GM18498 (cell line): ENCODE results near the gene PACS2.

ENCODE experiments used
- ATAC-seq: cut with Tn5 transposase; IDR thresholded peaks from one replicate; pipeline ENCODE4 v1.9.1; 2021; ENCODE audit warnings: mild to moderate bottlenecking, moderate library complexity; ENCODE audit not compliant: unreplicated experiment

PACS2 gene

DNA sequence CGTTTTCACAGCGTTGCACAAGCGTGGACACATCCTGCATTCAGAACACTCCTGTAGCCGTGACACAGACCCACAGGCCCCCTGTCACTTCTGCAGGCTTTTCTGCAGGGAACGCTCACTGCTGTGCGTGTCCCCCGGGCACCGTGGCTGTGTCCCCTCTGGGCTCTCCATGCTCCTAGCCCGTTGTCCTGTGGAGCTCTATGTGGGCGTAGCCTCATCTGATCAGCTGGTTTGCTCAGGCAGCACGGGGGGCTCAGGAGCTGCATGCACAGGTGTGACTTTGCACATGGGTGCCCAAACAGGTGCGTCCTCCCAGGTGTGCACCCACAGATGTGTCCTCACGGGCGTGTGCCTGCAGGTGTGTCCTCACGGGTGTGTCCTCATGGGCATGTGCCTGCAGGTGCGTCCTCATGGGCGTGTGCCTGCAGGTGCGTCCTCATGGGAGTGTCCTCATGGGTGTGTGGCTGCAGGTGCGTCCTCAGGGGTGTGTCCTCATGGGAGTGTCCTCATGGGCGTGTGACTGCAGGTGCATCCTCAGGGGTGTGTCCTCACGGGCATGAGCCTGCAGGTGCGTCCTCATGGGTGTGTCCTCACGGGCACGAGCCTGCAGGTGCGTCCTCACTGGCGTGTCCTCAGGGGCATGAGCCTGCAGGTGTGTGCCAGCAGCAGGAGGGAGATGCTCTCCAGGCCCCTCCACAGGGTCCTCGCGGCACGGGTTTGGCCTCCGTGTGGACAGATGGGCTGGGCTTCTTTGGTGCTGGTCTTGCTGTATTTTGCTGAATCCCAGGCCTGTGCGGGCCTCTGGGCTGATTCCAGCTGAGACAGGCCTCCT is 122.6 kb downstream of the PACS2 start:
- no peak for ATAC-seq

DNA sequence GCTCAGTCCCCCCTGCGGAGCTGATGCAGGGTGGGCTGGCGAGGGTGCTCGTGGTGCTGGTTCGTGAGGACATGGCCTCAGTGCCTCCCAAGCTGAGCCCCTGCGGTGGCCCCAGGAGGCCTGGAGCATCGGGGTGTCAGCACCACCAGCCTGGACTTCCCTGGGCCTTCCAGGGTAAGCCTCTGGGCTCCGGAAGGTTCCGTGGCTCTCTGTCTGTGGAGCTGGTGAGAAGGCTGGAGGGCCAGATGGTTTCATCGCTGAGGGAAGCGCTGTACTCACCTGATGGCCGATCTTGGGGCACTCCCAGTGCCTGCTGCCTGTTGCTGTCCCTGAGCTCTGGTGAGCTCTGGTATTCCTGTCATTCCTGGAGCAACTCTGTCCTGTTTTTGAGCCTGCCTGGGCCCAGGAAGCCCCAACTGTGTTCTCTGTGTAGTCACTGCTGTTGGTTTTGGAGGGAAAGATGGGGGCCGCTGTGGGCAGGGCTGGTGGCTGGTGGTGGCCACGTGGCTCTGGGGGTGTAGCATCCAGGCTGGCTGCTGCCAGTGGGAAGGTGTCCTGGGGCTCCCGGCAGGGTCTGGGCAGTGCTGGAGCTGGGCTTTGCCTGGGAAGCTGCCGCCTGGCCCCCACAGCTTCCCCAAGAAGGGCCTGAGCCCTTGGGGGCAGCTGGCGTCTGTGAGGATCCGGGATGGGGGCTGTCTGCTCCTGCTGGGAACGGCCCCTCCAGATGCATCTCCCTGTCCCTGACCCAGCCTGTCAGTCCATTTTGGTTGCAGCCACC is 123.4 kb downstream of the PACS2 start:
- no peak for ATAC-seq

DNA sequence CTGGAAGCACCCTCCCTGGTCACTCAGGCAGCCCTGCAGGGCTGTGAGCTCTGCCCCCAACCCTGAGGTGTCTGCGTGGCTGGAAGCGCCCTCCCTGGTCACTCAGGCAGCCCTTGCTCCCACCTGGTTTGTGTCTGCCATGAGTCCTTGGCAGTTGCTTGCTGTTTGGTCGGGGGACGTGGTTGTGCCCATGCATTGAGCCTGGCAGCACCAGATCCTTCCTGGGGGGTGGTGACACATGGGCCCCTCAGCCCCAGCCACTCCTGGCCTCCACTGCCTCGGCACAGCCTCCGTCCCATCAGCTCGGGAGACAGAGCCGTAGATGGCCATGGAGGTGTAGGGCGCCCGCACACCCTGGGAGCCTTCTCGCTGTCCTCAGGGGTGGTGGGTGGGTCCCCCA is 124.6 kb downstream of the PACS2 start:
- no peak for ATAC-seq

DNA sequence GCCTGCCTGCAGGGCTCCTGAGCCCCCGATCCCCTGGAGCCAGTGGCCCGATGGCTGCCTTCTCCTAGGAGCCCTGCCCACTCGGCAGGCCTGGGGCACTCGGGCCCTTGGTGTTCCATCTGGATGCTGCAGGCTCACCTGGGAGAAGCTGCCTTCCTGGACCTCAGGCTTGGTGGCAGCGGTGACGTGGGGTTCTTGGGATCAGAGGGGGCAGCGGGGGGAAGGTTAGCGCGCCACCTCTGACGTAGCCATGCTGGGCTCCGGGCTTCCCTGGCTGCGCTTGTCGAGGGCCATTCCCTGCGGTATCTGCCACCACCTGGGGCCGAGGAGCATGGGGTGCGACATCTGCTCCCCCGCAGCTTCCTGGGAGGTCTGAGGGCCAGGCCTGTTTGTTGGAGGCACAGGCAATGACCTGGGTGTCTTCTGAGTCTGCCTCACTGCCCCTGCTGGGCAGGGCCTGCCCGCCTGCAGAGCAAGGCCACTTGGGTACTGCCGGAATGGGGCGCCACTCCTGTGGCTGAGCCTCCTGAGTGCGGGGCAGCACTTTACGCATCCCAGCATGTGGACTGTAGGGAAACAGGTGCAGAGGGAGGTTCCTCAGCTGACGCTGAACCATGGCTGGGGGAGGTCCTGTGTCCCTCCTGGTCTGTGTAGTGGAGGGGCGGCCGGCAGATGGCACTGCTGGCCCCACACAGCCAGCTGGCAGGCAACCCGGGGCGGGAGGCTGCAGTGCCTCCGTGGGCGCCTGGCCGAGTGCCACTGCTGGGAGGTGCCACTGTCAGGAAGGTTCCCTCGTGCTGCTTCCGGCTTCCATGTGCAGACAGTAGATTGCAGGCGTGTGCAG is 125.4 kb downstream of the PACS2 start:
- no peak for ATAC-seq

DNA sequence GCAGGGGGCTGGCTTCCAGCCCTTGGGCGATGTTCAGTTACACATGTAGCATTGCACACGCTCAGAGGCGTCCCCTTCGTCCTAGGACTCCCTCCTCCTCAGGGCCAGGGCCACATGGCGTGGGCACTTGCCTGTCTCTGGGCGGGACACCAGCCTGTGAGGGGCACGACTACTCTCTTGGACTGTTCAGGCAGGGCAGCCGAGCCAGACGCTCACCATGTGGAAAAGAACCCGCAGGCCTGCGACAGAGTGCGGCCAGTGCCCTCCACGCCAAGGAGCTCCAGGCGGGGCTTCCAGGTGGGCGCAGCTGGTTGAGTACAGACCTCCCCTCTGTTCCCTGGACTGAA is 126.0 kb downstream of the PACS2 start:
- no peak for ATAC-seq

DNA sequence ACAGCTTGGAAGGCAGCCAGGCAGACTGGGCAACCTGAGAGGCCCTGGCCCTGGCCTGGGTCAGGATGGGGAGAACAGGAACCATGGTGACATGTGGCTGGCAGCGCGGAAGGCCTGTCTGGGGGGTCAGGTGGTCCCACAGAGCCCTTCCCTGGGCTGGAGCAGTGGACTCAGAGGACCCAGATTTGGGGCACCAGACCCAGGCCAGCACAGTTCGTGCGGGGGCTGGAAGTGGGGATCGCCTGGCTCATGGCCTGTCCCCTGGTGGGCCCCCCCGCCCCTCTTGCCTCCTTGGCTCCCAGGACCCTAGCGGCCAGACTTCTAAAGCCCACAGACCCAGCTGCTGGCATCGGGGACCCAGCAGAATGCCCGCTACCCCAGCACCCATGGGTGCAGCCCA is 126.4 kb downstream of the PACS2 start:
- ATAC-seq: no peak

DNA sequence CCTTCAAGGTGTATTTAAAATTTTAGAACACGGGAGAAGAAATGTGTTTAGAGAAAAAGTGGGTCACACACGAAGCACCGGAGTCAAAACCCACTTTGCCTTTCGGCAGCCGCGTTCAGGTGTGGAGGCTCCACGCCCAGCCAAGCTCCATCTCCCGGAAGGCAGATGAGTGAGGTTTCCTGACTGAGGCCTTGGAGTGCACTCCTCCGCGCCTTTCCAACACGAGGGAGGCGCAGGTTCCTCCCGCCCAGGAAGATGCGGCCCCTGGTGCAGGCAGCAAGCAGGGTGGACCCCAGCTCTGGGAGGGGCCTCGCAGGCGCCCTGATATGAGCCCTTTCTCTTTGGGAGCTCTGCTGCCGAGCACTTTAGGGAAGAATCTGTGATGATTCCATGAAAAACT is 127.6 kb downstream of the PACS2 start:
- no peak for ATAC-seq

DNA sequence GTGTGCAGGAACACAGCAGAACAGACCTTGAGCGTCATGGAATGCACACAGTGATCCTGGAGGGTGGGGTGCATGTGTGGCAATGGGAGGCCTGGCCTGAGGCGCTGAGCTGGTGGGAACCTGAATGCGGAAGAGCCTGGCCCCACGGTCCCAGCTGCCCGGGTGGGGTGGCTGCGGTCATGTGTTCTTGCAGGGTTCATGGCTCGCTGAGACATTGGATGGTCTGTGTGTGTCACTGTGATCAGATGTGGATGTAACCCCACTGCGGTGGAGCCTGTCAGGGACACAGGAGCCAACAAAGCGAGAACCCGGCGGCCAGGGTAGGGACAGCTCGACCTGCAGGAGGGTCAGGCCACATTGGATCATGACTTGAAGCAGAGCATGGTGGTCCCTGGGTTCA is 128.3 kb downstream of the PACS2 start:
- no peak for ATAC-seq

DNA sequence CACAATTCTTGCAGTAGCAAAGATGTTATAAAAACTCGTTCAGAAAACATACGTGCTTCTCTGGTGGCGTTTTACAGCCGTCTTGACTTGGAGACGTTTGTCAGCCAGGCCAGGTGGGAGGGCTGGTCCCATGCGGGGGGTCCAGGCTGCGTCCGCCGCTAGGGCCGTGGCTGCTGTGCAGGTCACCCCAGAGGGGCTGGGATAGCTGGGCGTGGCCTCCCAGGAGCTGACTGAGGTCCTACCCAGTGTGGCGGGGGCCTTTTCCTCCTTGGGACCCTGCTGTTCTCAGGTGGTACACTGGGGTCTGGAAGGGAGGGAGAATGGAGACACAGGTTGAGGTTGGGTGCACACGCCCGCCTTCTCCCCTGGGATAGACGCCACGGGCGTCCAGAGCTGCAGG is 130.3 kb downstream of the PACS2 start:
- ATAC-seq: no peak

DNA sequence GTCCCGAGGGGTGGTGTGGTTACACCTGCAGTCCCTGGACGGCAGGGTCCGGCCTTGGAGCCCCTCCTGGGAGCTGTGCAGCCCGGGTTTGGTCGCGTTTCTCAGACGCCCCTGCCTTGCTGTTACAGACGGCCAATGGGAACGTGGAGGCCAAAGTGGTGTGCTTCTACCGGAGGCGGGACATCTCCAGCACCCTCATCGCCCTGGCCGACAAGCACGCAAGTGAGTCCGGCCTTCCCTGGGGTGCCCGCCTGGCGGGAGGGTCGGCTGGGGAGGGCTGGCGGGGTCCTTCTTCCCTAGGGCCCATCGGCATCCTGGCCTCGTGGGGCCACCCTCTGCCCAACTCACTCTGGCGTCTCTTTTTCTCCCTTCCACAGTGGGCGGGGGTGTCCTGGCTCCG is 130.7 kb downstream of the PACS2 start:
- no peak for ATAC-seq

DNA sequence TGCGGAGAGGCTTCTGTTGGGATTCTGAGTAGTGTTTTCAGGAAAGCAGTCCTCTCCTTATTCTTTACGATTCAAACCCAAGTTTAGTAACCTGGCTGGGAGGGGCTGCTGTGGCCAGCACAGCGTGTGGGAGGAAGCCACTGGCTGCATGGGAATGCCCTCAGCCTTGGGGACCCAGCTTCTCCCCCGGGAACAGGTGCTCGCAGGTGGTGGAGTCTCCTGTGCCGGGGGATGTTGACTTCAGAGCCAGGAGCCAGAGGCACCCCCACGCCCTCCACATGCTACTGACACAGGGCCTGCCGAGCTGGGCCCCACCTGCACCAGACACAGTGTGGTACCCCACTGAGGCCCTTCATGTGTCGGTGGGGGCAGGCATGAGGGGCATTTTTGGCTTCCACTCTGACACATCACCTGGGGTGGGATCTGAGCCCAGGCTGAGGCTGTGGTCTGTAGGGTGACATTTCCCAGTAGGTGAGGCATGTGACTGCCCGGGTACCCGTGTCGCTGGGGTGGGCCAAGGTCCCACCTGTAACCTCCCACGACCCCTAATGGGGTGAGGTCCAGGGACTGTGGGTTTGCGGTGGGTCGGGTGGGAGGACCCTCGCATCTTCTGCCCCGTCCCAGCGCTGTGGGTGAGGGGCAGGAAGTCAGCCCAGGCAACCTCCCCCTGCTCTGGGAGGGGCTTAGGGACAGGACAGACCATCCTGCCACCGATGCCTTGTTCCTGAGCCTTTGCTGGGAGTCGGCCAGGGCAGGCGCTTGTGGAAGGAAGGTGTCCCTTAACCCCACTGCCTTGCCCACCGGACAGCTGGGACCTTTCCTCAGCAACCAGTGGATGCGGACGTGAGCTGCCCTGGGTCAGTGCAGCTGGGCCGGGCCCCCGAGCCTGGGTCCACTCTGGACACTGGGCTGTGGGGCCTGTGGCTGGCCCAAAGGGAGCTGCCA is 131.6 kb downstream of the PACS2 start:
- no peak for ATAC-seq

DNA sequence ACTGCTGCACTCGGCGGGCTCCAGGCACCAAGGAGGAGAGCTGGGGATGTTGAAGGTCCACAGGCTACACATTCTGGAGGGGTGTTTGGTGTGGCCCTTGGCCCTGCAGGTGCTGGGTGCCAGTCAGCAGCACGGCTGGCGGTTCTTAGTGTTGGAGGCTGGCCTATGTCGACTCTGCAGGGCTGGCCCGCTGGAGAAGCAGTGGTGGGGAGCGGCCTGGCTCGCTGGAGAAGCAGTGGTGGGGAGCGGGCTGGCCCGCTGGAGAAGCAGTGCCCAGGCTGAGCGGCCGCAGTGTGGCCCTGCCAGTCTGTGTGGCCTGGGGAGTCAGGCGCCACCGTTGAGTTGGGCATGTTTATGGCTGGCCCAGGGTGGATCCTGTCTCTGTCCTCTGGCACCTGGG is 132.4 kb downstream of the PACS2 start:
- no peak for ATAC-seq
